ENCODE measurements around the gene RNU11.
"Not testable (repeated sequence)": the region's sequence is repeated elsewhere in the genome, so short reads cannot be mapped to it uniquely, and the experiment has no call there.

GRCh38 chr1:28672971-28673370 is 24.6 kb downstream of the RNU11 start:
- TF ChIP-seq POLR2A (IDR thresholded peaks at IDR 0.05; ENCODE audit: low read length); GATA1 (IDR thresholded peaks at IDR 0.05; ENCODE audit: low read depth, low read length): not testable (repeated sequence)

All from erythroblast (primary cell).